HL-60/S4 treated with phorbol 12-myristate 13-acetate at 8.2 ng/mL for 4 days and 3 days (cell line): ENCODE measurements around the gene RHOF.

Source experiments
- in situ Hi-C: fragments of 300-500 bp; cut with MboI; formaldehyde crosslinking; loops from 2 replicates; pipeline ENCODE4 v1.15.0; 2022; ENCODE audit warnings: low sequenced_read_pairs

Gene RHOF, protein sequence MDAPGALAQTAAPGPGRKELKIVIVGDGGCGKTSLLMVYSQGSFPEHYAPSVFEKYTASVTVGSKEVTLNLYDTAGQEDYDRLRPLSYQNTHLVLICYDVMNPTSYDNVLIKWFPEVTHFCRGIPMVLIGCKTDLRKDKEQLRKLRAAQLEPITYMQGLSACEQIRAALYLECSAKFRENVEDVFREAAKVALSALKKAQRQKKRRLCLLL

DNA sequence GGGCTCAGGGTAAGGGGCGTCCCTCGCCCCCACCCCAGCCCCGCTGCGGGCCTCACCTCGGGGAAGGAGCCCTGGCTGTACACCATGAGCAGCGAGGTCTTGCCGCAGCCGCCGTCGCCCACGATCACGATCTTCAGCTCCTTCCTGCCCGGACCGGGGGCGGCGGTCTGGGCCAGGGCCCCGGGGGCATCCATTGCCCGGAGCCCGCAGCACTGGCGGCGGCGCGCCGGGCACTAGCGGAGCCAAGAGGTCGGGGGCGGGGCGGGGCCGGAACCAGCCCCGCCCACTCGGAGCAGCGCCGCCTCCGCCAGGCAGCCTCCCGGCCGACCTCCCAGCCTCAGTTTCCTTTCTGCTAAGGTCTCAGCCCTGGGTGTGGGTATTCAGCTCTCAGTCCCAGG is at the start of gene RHOF:
TSS of gene RHOF (minus strand) at position 249 of the 398 bp plus-strand sequence. CDS start at position 194, 55 bp downstream.
- in situ Hi-C loops = loop anchor here (10.0 kb wide), 1 partner anchor 91 kb away; the partner anchor contains the start of gene PSMD9

DNA sequence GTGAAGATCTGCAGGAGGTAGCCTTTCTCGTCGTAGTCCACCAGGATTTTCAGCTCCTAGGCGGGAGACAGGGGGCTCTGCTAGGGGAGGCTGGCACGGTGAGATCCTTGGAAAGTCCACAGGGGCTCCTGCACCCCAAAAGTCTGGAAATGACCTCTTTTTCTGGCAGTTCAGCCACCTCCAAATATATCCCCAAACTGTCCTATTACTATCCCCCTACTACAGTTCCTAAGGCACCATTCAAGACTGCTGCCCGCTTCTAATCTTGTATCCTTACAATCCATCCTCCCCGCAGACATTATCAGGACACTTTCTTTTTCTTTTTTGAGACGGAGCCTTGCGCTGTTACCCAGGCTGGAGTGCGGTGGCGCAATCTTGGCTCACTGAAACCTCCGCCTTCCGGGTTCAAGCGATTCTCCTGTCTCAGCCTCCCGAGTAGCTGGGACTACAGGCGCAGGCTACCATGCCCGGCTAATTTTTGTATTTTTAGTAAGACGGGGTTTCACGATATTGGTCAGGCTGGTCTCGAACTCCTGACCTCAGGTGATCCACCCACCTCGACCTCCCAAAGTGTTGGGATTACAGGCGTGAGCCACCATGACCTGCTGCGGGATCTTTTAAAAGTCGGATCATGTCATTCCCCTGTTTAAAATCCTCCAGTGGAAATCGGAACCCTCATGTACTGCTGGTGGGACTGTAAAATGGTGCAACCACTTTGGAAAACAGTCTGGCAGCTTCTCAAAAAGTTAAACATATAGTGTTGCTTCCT is 46.7 kb upstream of the RHOF start:
- in situ Hi-C loops = no loop called here

DNA sequence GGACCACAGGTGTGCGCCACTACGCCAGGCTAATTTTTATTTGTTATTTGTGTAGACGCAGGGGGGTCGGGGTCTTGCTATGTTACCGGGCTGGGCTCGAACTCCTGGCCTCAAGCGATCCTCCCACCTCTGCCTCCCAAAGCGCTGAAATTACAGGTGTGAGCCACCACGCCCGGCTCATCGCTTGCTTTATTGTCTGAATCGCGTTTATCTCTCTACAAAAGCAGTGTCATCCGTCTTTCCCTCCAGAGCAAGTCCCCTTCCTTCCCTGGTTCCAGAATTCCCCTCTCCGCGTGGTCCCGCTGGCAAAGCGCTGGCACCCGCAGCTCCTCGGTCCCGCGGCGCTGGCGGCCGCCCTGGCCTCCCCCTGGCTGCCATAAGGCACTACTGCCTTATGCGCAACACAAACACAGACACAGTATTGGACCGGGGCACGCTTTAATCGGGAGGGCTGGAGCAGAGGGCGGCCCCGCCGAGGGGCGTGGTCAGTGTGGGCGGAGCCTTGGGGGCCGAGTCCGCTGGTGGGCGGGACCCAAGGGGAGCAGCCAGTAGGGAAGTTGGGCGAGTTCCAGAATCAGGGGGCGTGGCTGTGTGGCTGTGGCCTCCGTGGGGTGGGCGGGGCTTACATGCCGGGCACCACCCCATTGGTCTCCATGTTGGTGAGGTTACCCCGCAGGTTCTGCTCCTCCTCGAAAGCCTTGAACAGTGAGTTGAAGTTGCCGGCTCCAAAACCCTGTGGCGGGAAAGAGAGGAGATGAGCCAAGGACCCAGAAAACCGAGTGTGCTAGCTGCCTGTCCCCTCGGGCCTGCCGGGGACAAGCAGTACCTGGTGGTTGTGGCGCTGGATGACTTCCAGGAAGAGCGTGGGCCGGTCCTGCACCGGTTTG is 45.9 kb upstream of the RHOF start:
- in situ Hi-C loops = no loop called here

DNA sequence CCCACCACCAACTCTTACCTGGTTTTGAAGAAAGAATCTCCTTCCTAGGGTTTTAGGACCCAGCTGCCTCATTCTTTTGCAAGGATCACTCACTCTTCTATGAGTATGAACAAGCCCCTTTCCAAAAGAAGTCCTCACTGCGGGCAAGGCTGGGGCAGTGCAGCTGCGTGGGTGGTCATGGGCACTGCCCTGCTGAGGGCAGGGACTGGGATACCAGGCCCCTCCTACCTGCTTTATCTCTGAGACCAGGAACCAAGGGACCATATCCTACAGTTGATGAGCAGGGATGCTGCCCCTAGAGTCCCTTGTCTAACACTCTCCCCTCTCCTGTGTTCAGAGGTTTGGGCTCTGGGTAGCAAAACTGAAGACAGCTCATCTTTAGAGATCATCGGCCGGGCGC is 44.6 kb upstream of the RHOF start:
- in situ Hi-C loops = no loop called here

DNA sequence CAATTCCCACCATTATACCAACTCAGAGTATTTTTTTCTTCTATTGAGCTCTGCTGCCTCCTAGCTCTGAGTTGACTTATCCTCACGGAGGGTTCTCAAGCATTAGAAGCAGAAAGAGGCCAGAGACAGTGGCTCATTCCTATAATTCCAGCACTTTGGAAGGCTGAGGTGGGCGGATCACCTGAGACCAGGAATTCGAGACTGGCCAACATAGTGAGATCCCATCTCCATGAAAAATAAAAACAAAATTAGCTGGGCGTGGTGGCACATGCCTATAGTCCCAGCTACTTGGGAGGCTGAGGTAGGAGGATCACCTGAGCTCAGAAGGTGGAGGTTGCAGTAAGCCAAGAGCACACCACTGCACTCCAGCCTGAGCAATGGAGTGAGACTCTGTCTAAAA is 44.2 kb upstream of the RHOF start:
- in situ Hi-C loops = no loop called here

DNA sequence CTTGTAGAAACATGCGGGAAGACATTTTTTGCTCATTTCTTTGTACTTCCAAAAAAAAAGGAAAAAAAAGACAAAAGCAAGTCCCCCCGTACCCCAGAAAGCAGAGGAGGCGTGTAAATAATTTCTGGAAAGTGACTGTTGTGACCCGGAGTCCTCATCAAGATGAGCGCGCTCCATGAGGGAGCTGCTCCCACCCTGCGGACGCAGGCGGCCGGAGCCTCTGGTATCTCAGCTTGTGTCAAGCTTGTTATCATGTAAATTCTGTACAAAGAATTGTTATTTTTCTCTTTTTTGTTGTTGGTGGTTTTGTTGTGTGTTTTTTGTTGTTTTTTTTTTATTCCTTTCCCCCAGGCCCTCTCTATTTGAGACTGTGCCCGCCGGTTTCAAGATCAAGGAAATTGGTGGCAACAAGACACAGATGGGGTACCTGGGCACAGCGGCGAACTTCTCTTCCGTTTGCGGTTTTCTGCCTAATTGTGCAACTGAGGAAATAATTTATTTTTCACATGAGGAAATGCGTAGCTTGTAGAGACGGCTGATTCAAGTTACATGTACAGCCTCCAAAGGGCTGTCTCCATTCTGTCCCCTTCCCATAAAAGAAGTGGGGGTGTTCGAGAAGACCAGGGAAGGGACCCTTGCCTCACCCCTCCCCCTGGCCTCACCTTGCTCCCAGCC is 38.2 kb upstream of the RHOF start:
- in situ Hi-C loops = no loop called here

DNA sequence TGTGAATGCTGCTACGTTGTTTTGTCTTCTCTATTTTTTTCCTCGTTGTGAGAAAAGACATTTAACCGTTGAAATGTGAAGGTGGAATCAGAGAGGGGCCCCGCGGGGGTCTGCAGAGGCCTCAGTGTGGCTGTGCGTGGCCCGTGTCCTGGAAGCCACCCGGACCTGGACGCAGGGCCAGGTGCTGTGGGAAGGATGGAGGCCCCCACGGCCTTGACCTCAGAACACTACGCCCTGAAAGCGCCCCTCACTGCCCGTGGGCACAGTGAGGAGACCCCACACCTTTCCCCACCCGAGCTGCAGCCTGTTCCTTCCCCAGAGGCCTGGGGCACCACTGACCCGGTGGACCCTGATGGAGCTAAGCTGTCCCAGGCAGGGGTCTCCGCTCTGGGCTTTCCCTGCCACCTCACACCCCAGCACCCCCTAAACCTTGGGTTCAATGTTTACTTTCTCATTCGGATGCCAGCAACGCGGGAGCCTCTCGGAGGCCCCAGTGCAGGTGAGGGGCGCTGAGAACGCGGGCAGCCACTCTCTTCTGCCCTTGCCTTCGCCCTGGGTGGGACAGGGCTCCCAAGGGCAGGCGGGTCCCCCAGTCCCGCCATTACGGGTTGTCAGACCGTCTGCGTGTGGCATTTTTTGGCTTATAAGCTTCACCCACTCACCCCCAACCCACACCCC is 37.2 kb upstream of the RHOF start:
- in situ Hi-C loops = no loop called here

DNA sequence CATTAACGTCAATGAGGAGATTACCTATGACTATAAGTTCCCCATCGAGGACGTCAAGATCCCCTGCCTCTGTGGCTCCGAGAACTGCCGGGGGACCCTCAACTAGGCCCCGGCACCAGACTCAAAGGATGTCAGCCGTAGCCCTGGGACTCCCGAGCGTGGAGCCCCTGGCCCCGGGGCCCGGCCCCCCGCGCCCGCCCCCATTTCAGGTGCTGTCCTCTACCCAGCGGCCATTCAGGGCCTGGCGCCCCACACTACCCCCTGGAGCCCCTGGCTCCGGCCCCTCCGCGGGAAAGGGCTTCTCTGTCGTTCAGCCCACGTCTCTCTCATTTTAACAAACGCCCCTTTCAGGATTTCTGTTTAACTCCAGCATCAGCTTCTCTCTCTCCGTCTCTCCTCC is 36.6 kb upstream of the RHOF start:
- in situ Hi-C loops = no loop called here

DNA sequence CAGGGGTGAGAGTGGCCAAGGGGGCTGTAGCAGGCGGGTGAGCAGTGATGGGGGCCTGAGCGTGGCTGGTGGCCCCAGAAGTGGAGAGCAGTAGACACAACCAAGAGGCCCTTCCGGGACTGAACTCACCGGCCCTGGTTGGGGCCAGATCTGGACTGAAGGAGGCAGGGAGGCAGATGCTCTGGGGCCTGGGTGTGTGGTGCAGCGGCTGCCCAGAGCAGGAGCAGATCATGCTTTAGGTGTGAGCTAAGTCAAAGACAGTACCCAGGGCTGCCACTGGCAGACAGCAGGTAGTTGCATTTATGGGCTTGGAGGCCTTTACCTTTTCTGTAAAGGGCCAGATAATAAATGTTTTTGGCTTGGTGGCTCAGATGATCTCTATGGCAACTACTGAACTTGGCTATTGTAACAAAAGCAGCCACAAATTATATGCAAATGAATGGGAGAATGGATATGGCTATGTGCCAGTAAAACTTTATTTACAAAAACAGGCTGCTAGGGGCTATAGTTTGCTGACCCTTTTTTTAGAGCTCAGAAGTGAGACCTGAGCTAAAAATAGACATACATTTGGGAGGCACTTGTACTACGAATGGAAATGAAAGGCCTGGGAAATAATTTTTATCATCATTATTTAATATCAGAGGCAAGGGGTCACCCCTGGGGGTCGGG is 35.9 kb upstream of the RHOF start:
- in situ Hi-C loops = no loop called here

DNA sequence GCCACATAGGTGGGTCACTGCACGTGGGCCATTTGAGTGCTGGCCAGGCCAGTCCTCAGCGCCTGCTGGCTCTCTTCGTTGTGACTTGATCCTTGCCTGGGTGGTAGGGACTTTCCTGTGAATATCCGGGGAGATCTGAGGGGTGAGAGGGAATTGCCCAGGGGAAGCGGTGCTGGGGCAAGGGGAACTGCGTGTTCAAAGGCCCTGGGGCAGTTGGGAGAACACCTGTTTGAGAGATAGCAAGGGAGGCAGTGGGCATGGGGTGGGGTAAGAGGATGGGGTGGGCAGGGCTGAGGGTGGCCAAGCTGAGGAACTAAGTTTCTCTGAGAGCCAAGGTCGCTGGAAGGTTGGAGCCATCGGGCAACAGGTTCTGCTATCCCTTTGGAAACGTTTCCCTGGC is 35.3 kb upstream of the RHOF start:
- in situ Hi-C loops = no loop called here

DNA sequence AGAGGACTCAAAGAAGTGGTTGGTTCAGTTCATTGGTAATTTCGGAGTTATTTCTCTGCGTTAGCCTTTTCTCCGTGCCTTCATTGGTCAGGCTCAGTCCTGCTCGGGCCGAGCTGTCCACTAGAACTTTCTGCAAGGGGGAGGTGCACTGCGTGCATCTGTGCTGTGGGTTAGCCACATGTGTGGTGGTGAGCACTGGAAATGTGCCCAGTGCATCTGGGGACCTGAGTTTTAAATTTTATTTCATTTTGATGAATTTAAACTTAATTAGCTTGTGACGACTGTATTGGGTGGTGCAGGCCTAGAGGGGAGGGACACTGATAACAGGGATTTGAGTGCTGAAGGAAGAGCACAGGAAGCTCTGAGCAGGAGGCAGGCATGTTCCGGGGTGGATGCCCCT is 34.8 kb upstream of the RHOF start:
- in situ Hi-C loops = no loop called here

DNA sequence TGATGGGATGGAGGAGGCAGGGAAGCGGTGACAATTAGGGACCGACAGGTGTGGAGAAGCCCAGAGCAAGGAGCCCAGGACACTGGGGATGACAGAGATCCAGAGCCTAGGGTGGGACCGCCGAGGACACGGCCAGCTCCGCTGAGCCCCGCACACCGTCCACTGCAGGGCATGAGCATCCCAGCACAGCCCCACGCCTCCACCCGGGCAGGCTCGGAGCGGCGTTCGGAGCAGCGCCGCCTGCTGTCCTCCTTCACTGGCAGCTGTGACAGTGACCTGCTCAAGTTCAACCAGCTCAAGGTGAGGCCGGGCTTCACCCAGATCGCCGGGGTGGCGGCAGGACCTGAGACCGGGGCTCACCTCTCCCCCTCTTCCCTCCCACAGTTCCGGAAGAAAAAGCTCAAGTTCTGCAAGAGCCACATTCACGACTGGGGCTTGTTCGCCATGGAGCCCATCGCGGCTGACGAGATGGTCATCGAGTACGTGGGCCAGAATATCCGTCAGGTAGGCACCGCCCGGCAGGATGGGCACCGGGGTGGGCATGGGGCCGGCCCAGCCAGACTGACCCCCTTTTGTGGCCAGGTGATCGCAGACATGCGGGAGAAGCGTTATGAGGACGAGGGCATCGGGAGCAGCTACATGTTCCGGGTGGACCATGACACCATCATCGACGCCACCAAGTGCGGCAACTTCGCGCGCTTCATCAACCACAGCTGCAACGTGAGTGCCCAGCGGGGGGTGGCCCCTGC is 34.0 kb upstream of the RHOF start:
- in situ Hi-C loops = no loop called here

DNA sequence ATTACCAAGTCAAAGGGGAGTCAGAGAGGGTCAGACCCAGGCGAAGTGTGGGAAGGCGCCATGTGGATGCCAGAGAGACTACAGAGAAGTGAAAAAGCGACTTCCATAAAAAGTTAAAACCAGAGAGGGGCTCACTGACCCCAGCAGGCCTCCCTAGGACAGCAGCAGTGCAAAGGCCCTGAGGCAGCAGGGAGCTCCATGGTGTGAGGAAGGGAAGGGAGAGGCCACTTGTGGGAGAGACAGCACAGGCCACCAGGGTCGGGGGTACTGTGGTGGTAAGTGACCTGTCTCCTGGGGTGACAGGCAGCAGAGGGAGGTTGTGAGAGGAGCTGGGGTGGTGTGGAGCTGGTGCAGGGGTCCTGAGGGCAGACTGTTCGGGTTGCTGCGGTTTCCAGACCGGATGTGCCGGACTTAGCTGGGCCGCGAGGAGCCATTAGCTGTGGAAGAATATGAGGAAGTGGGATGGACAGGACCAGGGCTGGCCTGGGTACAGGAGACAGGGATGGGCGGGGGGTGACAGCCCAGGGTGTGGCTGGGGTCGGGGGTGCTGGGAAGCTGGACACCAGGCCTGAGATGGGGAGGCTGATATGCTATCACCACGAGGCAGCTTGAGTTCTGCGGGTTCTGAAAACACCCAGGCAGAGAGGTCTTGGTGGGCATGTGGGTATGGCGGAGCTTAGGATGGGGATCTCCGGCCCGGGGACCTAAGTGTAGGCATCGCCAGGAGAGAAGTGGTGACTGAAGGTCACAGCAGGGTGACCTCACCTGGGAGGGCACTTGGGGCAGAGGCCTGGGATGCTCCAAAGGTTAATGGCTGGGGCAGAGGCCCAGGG is 33.0 kb upstream of the RHOF start:
- in situ Hi-C loops = no loop called here

DNA sequence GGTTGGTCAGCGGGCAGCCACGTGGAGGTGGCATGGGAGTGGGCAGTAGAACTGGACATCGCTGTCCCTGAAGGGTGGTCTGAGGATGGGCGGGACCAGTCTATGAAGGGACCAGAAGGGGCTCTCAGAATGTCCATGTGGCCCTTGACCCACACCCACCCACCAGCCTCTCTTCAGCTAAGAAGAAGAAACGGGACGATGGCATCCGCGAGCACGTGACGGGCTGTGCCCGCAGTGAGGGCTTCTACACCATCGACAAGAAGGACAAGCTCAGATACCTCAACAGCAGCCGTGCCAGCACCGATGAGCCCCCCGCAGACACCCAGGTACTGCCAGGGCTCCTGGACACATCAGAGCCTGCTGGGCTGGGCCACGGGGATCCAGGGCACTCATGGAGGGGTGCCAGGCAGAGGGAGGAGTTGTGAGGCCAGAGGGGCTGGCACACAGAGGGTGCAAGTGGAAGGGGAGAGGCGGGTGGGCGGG is 31.6 kb upstream of the RHOF start:
- in situ Hi-C loops = no loop called here

DNA sequence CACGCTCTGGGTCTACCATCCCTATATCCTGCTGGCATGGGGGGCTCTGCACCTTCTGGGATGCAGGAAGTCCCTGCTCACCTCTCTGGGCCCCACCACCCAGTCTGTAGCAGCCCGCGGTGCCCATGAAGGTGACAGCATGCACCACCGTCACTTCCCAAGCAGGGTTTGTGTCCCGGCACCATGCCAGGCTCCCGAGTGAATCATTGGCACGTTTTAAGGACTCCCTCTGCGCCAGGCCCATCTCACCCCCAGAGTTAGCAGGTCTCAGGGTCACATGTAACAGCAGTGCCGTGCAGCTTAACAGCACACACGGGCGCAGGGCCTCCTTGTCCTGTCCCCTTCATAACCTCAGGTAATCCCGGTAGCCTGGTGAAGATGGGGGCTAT is 30.2 kb upstream of the RHOF start:
- in situ Hi-C loops = no loop called here

DNA sequence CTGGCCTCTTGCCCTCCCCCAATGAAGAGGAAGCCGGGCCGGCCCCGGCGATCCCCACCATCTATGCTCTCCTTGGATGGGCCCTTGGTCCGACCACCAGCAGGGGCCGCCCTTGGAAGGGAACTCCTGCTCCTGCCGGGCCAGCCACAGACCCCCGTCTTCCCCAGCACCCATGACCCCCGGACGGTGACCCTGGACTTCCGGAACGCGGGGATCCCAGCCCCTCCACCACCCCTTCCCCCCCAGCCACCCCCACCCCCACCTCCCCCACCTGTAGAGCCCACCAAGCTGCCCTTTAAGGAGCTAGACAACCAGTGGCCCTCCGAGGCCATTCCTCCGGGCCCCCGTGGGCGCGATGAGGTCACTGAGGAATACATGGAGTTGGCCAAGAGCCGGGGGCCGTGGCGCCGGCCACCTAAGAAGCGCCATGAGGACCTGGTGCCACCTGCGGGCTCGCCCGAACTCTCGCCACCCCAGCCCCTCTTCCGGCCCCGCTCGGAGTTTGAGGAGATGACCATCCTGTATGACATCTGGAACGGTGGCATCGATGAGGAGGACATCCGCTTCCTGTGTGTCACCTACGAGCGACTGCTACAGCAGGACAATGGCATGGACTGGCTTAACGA is 29.7 kb upstream of the RHOF start:
- in situ Hi-C loops = no loop called here

DNA sequence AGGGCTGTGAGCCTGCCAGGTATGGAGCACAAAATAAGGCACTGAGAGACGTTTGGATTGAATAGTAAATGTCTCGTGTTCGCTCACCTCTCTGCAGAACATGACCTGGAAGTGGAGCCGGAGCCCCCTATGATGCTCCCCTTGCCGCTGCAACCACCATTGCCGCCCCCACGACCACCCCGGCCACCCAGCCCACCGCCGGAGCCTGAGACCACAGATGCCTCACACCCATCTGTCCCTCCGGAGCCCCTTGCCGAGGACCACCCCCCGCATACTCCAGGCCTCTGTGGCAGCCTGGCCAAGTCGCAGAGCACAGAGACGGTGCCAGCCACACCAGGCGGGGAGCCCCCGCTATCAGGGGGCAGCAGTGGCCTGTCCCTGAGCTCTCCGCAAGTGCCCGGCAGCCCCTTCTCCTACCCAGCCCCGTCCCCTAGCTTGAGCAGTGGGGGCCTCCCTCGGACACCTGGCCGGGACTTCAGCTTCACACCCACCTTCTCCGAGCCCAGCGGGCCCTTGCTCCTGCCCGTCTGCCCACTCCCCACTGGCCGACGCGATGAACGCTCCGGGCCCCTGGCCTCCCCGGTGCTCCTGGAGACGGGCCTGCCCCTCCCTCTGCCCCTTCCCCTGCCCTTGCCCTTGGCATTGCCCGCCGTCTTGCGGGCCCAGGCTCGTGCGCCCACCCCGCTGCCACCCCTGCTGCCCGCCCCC is 29.1 kb upstream of the RHOF start:
- in situ Hi-C loops = no loop called here
